GM18861 (cell line): Measurements from ENCODE around the gene AFF3.
"Not testable (repeated sequence)": the region's sequence is repeated elsewhere in the genome, so short reads cannot be mapped to it uniquely, and the experiment has no call there.

Experiments used
- ATAC-seq: cut with Tn5 transposase; IDR thresholded peaks from one replicate; pipeline ENCODE4 v1.9.1; 2021; ENCODE audit not compliant: unreplicated experiment

AFF3 gene

DNA sequence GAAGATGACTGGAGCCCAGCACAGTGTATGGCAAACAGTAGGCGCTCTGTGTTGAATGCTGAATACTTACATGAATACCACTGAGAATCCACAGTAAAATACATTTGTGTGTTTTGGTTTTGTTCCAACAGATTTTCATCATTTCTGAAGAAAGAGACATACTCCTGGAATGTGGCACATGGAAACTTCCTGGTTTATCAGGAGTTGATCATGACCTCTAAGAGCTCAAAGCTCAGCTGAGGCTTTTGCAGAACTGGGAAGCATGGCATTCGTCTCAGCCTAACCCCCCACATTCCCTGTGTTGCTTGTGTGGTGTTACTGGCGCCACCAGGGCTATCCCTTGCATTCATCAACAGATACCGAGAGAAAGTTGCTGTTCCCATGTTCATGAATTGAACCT lies 335.6 kb downstream of the AFF3 start:
- no peak for ATAC-seq

DNA sequence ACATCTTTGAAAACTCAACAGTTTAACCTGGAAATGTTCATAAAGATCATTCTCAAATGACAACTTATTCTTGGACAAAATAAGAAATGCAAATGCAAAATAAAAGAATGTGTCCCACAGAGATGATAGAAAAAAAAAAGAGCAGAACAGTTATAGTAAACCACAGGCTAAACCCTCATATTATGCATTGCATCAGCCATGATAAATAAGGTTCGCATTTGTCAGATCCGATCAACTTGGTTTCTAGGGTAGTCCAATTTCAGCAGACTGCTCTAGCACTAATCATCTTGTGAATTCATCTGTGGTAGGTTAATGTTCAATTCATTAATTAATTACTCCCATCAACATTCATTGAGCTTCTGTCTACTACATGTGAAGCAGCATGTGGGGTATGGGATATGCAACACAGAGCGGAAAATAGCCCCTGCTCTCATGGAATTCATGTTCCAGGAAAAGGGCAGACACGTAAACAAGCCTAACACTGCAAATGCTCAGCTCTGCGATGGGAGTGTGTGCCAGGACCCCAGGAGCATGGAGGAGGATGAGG lies 336.4 kb downstream of the AFF3 start:
- no peak for ATAC-seq

DNA sequence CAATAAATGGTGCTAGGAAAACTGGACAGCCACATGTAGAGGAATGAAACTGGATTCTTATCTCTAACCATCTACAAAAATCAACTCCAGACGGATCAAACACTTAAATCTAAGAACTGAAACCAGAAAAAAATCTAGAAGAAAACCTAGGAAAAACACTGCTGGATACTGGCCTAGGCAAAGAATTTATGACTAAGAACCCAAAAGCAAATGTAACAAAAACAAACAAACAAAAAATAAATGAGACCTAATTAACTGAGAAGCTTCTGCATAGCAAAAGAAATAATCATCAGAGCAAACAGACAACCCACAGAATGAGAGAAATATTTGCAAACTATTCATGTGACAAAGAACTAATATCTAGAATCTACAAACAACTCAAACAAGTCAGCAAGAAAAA lies 338.5 kb downstream of the AFF3 start:
- no peak for ATAC-seq

DNA sequence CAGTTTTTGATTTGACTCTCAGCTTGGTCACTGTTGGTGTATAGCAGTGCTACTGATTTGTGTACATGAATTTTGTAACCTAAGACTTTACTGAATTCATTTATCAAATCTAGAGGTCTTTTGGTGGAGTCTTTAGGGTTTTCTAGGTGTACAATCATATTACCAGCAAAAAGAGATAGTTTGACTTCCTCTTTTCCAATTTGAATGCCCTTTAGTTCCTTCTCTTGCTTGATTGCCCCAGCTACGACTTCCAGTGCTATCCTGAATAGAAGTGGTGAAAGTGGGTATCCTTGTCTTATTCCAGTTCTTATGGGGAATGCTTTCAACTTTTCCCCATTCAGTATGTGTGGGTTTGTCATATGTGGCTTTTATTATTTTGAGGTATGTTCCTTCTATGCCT lies 339.7 kb downstream of the AFF3 start:
- no peak for ATAC-seq

DNA sequence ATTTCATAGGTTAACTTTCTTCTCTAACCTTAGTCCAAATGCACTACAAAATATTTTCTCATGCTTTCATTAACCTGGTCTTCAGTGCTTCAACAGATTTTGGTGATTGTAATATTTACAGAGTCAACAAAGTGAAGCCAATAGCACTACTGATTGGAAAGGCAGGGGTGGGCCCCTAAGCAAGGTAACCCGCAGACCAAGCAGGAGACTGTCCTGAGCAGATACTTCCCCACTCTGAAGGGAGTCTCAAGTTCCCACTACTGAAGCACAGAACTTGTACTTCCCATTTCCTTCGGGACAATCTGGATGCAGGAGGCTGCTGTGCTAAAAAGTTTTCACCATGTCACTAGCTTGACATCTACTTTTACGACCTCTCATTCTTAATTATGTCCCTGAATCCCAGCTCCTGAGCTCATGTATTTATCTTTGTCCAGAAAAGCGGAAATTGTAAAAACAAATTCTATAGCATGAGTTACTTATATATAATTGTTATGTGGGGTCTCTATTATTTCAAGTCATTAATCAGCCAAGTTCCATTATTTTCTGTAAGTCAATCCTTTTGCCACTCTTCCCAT lies 341.0 kb downstream of the AFF3 start:
- no peak for ATAC-seq

DNA sequence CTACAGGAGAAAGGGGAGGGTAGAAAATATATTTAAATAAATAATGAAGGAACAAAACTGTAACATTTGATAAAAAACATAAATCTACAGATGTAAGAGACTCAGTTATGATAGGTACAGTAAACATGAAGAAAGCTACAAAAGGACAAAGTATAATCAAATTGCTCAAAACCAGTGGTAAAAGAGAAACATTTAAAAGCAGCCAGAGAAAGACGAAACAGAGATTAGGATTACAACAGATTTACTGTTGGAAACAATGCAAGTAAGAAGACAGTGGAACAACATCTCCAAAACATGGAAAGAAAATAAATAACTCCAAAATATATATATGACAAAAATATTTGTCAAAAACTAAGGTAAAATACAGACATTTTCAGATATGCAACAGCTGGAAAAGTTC lies 344.9 kb downstream of the AFF3 start:
- ATAC-seq: no peak

DNA sequence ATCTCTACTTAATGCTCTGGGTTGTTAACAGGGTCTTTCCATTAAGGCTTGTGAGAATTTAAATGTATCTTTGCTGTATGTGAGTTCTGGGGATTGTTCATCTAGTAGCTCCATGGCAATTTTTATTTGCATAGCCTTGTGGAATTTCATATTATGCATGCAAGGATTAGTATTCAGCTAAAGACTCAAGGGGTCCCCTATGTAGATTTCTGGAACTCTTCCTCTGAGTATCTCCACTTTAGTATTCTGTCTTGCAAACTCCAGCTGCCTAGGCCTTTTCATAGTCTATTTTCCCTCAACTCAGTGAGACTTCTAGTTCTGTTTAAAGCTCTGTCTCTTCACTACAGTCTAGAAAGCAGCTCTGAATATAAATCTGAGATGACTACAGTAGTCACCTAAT lies 348.0 kb downstream of the AFF3 start:
- no peak for ATAC-seq

DNA sequence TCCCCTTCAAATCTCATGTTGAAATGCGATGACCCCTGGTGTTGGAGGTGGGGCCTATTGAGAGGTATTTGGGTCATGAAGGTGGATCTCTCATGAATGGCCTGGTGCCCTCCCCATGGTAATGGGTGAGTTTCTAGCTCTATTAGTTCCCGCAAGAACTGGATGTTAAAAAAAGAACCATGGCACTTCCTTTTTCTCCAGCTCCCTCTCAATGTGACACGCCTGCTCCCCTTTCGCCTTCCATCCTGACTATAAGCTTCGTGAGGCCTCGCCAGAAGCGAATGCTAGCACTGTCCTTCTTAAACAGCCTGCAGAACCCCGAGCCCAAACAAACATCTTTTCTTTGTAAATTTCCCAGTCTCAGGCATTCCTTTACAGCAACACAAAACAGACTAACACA lies 349.4 kb downstream of the AFF3 start:
- no peak for ATAC-seq

DNA sequence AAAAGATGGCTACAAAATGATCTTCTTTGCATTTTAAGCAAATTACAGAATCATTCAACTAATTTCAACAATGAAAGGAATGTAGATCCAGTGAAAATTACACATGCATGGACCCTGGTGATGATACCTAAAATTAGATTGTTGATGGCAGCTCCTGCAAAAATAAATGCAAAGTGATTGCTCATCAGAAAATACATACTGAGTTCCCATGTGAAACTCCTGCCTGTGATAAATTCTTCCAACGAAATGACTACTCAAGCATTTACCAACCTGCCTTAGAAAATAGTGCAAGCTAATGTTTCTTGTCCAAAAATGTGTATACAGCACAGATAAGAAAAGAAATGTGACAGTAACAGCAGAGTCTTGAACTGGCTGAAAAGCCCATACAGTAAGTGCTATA lies 352.5 kb downstream of the AFF3 start:
- no peak for ATAC-seq

DNA sequence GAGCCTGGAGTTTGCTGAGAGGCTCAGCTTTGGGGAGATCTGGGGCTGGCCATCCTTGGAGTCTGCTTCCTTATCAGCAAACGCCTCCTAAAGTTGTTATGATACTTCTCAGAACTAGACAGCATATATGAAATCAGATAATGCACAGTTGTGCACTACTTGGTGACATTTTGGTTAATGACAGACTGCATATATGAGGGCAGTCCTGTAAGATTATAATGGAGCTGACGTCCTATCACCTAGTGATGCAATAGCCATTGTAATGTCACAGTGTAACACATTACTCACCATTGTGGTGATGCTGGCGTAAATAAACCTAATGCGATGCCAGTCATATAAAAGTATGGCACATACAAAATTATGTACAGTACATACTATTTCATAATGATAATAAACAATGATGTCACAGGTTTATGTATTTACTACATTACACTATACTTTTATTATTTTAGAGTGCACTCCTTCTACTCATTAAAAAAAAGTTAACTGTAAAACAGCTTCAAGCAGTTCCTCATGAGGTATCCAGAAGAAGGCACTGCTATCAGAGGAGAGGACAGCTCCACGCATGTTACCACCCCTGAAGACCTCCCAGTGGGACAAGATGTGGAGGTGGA lies 354.5 kb downstream of the AFF3 start:
- ATAC-seq: no peak

DNA sequence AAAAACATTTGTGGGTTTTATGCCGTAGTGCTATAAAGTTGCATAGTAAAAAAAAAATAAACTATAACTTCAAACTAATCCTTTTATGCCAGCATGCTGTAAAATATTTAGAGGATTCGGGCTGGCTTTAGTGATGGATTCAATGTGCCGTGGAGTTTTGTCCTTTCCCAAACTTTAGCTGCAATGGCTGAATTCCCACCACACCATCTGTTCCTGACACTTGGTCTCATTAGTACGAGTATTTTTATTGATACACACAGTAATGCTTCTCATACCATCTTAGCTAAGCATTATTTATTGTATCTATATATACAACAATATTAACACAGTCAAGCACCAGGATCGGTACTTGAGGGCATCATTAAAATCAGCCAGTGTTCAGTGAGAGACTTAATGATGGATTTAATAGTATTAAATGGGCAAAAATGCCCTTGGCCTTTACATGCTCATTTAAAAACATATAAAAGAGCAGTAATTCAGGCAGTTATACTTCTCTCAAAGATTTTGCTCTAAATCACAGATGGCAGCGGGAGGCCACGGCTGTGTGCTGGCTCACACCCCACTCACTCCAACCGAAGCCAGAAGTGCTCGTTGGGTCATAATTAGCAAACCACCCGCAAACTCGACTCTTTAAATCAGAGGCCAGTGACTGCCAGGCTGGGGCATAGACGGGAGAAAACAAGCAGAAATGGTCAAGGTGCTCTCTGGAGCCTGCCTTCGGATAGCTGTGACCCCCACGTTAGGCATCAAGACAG lies 355.6 kb downstream of the AFF3 start:
- ATAC-seq: no peak

DNA sequence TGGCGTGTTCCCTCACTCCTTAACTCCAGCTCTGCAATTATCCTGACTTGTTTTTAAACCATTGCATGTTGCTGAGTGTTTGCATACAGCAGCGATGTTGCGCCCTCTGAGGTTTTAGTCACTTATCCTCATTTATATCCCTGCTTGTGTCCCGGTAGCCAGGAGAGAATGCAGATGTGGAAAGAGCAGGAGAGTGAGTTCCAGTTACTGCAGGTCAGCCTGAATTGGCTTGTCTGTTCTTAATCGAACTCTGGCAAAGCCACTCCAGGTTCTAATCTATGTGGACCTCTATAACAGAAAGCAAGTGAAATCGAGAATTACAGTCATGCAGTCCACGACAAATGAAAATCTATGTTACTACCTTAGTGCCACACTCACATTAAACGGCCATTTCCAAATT lies 357.4 kb downstream of the AFF3 start:
- no peak for ATAC-seq

DNA sequence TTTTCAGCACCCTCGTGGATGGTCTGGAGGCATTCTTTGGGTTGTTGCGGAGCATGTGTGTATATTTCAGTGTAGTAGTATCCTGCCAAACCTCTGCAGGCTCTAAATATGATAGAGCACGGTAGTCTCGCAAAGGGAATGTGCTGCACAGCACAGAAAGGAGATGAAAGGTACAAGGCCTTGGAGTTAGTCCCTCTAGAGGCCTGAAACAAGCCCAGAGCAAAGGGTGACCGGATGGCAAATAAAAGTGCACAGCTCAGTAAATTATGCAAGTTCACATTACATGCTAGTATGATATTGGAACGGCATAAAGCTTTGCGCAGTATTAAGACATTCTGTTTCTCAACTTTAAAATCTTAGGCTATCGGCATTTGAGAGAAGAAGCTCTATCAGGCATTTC lies 358.1 kb downstream of the AFF3 start:
- no peak for ATAC-seq

DNA sequence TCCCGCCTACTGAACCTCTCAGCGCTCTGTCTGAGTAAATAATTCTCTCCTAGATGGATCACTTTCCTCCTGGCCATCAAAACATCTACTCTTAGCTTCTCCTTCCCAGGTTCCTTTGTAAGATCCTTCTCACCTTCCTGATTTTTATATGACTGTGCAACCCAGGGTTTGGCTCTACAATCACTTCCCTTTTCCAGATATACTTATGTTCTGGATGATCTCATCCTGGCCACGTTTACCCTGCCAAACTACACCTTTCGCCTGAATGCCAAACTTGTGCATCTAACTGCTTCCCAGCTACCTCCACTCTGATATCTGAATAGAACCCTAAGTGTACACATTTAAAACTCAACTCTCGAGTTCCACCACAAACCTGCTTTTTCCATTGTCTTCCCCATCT lies 362.1 kb downstream of the AFF3 start:
- no peak for ATAC-seq

DNA sequence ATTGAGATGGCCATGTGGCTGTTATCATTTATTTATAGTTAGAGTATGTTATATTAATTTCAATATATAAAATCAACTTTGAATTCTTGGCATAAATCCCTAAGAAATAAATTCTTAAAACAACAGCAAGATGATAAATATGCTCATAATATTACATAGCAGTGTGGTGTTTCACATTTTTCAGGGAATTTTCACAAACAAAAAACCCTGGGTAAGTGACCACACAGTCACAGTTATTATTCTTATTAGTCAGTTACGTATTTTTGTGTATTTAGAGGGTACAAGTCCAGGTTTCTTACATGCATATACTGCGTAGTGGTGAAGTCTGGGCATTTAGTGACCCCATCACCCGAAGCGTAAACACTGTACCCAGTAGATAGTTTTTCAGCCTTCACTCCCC lies 363.1 kb downstream of the AFF3 start:
- ATAC-seq: no peak

DNA sequence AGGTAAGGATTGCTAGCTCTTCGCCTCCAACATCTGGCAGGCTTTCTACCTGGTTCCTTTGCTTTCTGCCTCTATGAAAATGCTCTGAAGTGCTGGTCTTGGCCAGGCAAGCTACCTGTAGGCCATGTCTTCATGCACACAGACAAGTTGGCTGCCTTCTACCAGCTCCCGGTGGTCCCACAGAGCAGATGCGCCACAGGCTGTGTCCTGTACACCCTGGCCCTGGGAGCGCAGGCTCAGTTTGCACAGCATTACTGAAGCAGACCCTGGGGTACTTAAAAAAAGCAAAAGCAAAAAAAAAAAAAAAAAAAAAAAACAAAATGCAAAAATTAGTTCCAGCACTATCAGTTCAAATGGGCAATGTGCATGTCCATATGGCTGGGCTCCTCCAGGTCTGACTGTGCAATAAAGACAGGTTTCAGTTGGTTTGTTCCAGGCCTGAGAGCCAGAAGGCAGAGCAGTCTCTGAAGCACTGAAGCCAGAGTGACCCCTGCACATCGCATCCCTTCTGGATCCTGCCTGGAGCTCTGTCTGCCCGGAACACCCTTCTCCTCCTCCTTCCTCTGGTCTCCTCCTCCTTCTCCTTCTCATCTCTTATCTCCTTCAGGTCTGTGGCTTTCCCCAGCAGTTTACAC lies 364.6 kb downstream of the AFF3 start:
- ATAC-seq: no peak

DNA sequence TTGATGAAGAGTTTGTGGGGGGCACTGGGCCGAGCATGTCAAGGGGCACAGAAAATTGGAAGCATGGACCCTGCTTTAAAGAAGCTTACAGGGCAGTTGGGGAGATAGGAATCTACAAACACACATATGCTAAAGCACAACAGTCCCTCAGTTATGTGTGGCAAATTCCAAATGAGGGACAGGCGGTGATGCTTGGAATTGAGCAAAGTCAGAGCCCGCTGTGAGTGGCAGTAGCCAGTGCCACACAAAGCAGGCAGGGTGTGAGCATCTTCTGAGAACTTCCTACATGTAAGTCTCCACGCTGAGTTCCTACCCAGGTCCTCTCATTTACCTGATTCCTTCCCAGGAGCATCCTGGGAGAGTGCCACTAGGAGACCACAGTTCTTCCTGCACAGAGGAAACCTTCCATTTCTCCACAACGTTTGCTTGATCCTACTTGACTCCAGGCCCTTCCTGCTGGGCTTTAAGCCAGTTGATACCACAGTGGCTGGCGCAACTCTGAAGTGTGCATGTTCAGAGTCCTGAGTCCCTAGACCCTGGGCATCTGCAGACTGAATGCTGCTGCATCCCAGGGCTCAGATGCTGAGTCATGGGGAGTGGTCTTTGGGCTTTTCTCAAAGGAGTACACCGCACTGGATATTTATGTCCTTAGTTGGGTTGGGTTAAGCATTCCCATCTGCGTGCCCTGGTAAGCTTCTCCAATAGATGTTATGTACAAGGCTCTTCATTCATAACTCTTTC lies 365.3 kb downstream of the AFF3 start:
- ATAC-seq: no peak

DNA sequence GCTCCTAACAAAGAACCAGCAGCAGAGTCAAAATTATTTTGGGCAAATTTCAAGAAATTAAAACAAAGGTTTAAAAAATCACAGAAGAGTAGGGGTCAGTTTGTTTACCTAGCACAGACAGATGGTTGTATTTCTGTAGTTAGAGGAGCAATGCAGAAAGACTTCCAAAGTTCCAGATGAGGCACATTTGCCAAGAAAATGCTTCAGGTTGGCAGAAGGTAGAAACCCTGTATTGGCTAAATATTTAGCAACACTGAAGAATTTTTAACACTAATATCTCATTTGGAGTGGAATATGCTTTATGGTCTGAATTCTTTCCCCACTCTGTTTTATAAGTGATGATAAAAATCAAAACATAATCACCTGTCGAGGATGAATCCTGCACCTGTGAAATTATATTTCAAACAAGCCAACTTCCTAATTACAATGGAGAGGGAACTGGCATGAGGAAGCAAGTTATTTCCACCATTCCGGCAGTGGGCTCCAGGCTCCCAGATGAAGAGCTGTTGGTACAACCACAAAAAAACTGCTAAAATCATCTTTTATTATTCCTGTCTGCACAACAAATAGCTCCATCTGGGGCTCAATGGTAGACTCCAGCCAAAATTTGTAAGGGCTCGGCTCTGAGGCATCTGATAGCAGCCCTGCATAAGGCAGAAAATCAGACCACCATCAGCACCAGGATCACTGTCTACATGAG lies 366.0 kb downstream of the AFF3 start:
- ATAC-seq: no peak

DNA sequence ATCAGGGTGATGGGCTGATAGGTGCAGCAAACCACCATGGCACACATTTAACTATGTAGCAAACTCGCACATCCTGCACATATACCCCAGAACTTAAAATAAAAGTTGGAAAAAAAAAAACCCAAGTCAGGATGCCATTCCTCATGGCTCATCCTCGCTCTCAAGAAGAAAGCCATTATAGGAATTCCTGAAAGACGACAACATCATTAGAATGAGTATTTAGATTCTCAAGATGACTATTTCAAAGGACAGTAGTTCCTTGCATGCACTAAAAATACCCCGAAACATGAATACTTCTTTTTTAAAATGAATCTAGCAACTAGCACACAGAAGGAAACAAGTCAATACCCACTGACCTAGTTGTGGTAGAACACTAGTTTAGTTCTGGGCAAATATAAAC lies 366.8 kb downstream of the AFF3 start:
- ATAC-seq: no peak

DNA sequence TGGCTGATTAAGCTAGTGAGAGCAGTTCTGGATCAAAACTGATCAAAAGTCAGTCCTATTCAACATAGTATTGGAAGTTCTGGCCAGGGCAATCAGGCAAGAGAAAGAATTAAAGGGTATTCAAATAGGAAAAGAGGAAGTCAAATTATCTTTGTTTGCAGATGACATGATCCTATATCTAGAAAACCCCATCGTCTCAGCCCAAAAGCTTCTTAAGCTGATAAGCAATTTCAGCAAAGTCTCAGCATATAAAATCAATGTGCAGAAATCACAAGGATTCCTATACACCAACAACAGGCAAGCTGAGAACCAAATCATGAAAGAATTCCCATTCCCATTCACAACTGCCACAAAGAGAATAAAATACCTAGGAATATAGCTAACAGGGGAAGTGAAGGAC lies 368.7 kb downstream of the AFF3 start:
- ATAC-seq: not testable (repeated sequence)
